CD4-positive, alpha-beta T cell (primary cell): ENCODE results near the gene LLPH. TPM values are rescaled to one million over a fixed set of nuclear protein-coding genes. Genes with fewer than 3 reads are reported as not detected.

Experiments
- ATAC-seq: fragments of 200-7000 bp; cut with Tn5 transposase; one replicate; pipeline ENCODE4 v1.10.0; 2022; ENCODE audit warnings: mild to moderate bottlenecking; ENCODE audit not compliant: poor library complexity
- CTCF ChIA-PET: fragments of 350-600 bp; sonication (Branson Sonifier 250); formaldehyde crosslinking; loops from one replicate; lab custom pipeline; 2021; ENCODE audit warnings: antibody characterized with exemption, inconsistent platforms; lab: Charles Lee
- POLR2A ChIA-PET: fragments of 350-600 bp; sonication (Branson Sonifier 250); formaldehyde crosslinking; loops from one replicate; lab custom pipeline; 2021; ENCODE audit warnings: antibody characterized with exemption, inconsistent platforms; lab: Charles Lee
- DNase-seq, 14 experiments: peaks; one replicate each; pipeline ENCODE4 v3.0.0-alpha.2; 2013 to 2020; ENCODE audit warnings: mixed read lengths in 2 of 14
- H3K27ac ChIP-seq, 2 donors: one replicate each; pipeline versions ENCODE4 v1.5.1 to v1.7.0; 2013; ENCODE audit warnings: low read length in 2 of 2, low read depth in 1 of 2, mild to moderate bottlenecking in 1 of 2
- H3K27me3 ChIP-seq, 2 experiments: 1 replicate in 1 of 2; 2 replicates in 1 of 2; pipeline versions ENCODE4 v1.6.1 to v1.7.0; 2013; ENCODE audit warnings: low read length in 2 of 2, control low read depth in 1 of 2, mild to moderate bottlenecking in 1 of 2, moderate library complexity in 1 of 2; ENCODE audit not compliant: insufficient read depth in 2 of 2, control insufficient read depth in 1 of 2
- H3K36me3 ChIP-seq: one replicate; pipeline ENCODE4 v1.6.1; 2013; ENCODE audit warnings: low read length, control low read depth; ENCODE audit not compliant: insufficient read depth
- H3K4me1 ChIP-seq: one replicate; pipeline ENCODE4 v1.6.1; 2013; ENCODE audit warnings: low read length, control low read depth; ENCODE audit not compliant: insufficient read depth
- H3K4me3 ChIP-seq: one replicate; pipeline ENCODE4 v1.5.1; 2013; ENCODE audit warnings: mild to moderate bottlenecking, low read length, moderate library complexity
- H3K9me3 ChIP-seq, 2 experiments: 1 replicate in 1 of 2; 2 replicates in 1 of 2; pipeline versions ENCODE4 v1.6.1 to v1.7.0; 2013; ENCODE audit warnings: low read length in 2 of 2, mild to moderate bottlenecking in 2 of 2, control low read depth in 1 of 2, moderate library complexity in 1 of 2; ENCODE audit not compliant: control insufficient read depth in 1 of 2, insufficient read depth in 1 of 2
- H3K27ac Mint-ChIP-seq: one replicate; pipeline ENCODE4 v1.8.0; 2020; ENCODE audit warnings: mixed read lengths
- H3K27me3 Mint-ChIP-seq: one replicate; pipeline ENCODE4 v1.8.0; 2021; ENCODE audit warnings: mixed read lengths
- H3K36me3 Mint-ChIP-seq: one replicate; pipeline ENCODE4 v1.8.0; 2021; ENCODE audit warnings: low read depth, mixed read lengths
- H3K4me1 Mint-ChIP-seq: one replicate; pipeline ENCODE4 v1.8.0; 2021; ENCODE audit warnings: low read depth, mixed read lengths
- H3K4me3 Mint-ChIP-seq: one replicate; pipeline ENCODE4 v1.8.0; 2020; ENCODE audit warnings: mild to moderate bottlenecking, mixed read lengths
- H3K9me3 Mint-ChIP-seq: one replicate; pipeline ENCODE4 v1.8.0; 2020; ENCODE audit warnings: mixed read lengths
- CTCF ChIP-seq: fragments of 200-600 bp; IDR thresholded peaks from one replicate; pipeline ENCODE4 v1.8.0; 2022; ENCODE audit warnings: antibody characterized with exemption, mild to moderate bottlenecking
- intact Hi-C, 2 experiments: fragments of 100-400 bp; cut with DNase I in 1 of 2; cut with micrococcal nuclease in 1 of 2; formaldehyde crosslinking; loops; one replicate each; pipeline versions ENCODE4 v1.15.1 to v1.9.0; 2023 to 2025; cut with DNase I, micrococcal nuclease
- total RNA-seq, 174 experiments: library from RNA in 2 of 174; stranded (reverse) in 2 of 174; gene quantifications; one replicate each; pipeline ENCODE4 v1.2.3 and lab custom pipeline; 2021 to 2026

Gene LLPH
- total RNA-seq, 2 experiments from 2014 or later, result 27.3 to 31.0 TPM

GRCh38 chr12:66166561-66166960, 36.0 kb upstream of the LLPH start:
- no peak for TF ChIP-seq CTCF
- no peaks in the 10 kb centered on the region for H3K27me3 Mint-ChIP-seq
- ATAC-seq (no peak), DNase-seq (no peak)
- no peak overlapping the region for H3K27ac ChIP-seq
- CTCF ChIA-PET, result no interaction called here
- peak overlapping the region; percentile 84 for H3K4me3 Mint-ChIP-seq
- peaks cover 17% of the 10 kb centered on the region for H3K4me1 ChIP-seq
- intact Hi-C loops, result loop anchor here (5.0 to 10.0 kb wide), 2 partner anchors 136 to 138 kb away; partner anchors contain the start of gene HELB (in 2 of the 2)
- peaks cover 80% of the 10 kb centered on the region for H3K36me3 Mint-ChIP-seq
- H3K27me3 ChIP-seq, result no peaks in the 10 kb centered on the region
- no peak overlapping the region for H3K4me3 ChIP-seq
- H3K27ac Mint-ChIP-seq, result peak overlapping the region; percentile 93
- POLR2A ChIA-PET, result interaction anchor here (0.6 to 1.0 kb wide), 2 partner anchors 734 to 744 kb away, joined by 3 to 4 read pairs; no protein-coding TSS in a partner anchor
- H3K36me3 ChIP-seq, result peaks cover 13% of the 10 kb centered on the region
- H3K9me3 ChIP-seq, result no peaks in the 10 kb centered on the region
- H3K4me1 Mint-ChIP-seq, result peaks cover 86% of the 10 kb centered on the region
- H3K9me3 Mint-ChIP-seq, result peaks cover 18% of the 10 kb centered on the region

- H3K27me3 Mint-ChIP-seq, result no peaks in the 10 kb centered on the region
- Histone ChIP-seq H3K9me3 (peaks cover 0 to 6% of the 10 kb centered on the region in 2 experiments), H3K36me3 (peaks cover 16% of the 10 kb centered on the region), H3K27ac (no peak overlapping the region), H3K27me3 (no peaks in the 10 kb centered on the region), H3K4me1 (peaks cover 10% of the 10 kb centered on the region), H3K4me3 (no peak overlapping the region)
- H3K9me3 Mint-ChIP-seq, result peaks cover 18% of the 10 kb centered on the region
- intact Hi-C loops, result loop anchor here (5.0 to 10.0 kb wide), 2 partner anchors 137 to 140 kb away; partner anchors contain the start of gene HELB (in 2 of the 2)
- TF ChIP-seq CTCF, result no peak
- no peak for DNase-seq
- peak overlapping the region; percentile 55 for H3K27ac Mint-ChIP-seq
- peaks cover 83% of the 10 kb centered on the region for H3K4me1 Mint-ChIP-seq
- POLR2A ChIA-PET, result no interaction called here
- no peak for ATAC-seq
- CTCF ChIA-PET, result no interaction called here
- peaks cover 89% of the 10 kb centered on the region for H3K36me3 Mint-ChIP-seq
- no peak overlapping the region for H3K4me3 Mint-ChIP-seq
Observed at GRCh38 chr12:66165141-66165540, 34.6 kb upstream of the LLPH start.

GRCh38 chr12:66164349-66164821, 33.8 kb upstream of the LLPH start:
- Mint-ChIP-seq H3K27ac (peak overlapping the region; percentile 55), H3K9me3 (peaks cover 18% of the 10 kb centered on the region), H3K4me3 (peak overlapping the region; percentile 43), H3K36me3 (peaks cover 91% of the 10 kb centered on the region), H3K27me3 (no peaks in the 10 kb centered on the region), H3K4me1 (peaks cover 88% of the 10 kb centered on the region)
- intact Hi-C loops, result loop anchor here in 1 of 2 experiments (10.0 kb wide), 1 partner anchor 140 kb away; the partner anchor contains the start of gene HELB
- ChIA-PET POLR2A (no interaction called here), CTCF (no interaction called here)
- H3K27me3 ChIP-seq, result no peaks in the 10 kb centered on the region
- peaks cover 23% of the 10 kb centered on the region for H3K36me3 ChIP-seq
- H3K27ac ChIP-seq, result no peak overlapping the region
- no peak for DNase-seq
- no peak for ATAC-seq
- peaks cover 10% of the 10 kb centered on the region for H3K4me1 ChIP-seq
- TF ChIP-seq CTCF, result no peak
- no peak overlapping the region for H3K4me3 ChIP-seq
- H3K9me3 ChIP-seq, result peaks cover 0 to 6% of the 10 kb centered on the region in 2 experiments
